ENCODE results near the gene AKAP8L.
"Not testable (repeated sequence)": the region's sequence is repeated elsewhere in the genome, so short reads cannot be mapped to it uniquely, and the experiment has no call there.

The AKAP8L gene

DNA sequence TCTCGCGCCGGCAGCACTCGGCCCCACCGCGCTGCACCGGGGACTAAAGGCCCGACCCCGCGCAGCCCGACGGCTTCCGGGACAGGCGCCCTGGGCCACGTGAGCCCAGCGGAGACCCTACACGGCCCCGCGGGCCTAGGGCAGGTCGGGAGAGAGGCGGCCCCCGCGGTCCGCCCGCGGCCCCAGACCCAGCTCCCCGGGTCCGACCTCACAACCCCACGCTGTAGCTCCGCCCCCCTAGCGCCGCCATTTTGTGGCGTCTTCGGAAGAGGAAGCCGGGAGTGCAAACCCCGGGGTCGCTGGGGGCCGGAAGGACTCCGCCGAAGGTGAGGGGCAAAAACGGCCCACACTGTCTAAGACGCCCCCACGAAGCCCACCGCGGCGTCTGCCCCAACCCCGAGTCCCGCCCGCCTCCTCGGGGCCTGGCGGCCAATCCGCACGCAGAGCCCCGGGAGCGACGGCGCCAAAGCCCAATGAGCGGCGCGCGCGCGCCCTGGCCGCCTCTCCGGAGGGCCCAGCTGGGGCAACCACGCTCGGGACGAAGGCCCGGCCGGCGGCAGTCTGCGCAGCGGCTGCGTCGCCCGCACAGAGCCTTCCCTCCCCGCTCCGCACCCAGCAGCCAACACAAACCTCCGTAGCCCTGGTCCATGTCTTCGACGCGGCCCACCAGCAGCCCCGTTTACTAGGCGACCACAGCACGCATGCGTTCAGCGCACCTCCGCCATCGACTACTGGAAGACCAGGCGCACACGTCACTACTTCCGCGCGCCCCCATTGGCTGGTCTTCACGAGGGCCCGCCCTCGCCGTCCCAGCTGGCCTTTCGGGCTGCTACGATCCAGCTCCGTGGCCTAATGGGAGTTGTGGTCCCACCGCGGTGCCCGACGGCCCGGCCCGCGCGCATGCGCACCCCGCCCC, 39.4 kb downstream of the AKAP8L start, which contains the start of gene AKAP8:
Gene AKAP8, minus strand, starts transcription at position 705 of the 916 bp plus-strand sequence. Its CDS starts 56 bp downstream, at position 649.
- peak; percentile 98 for DNase-seq (ENCODE audit: low spot score)

DNA sequence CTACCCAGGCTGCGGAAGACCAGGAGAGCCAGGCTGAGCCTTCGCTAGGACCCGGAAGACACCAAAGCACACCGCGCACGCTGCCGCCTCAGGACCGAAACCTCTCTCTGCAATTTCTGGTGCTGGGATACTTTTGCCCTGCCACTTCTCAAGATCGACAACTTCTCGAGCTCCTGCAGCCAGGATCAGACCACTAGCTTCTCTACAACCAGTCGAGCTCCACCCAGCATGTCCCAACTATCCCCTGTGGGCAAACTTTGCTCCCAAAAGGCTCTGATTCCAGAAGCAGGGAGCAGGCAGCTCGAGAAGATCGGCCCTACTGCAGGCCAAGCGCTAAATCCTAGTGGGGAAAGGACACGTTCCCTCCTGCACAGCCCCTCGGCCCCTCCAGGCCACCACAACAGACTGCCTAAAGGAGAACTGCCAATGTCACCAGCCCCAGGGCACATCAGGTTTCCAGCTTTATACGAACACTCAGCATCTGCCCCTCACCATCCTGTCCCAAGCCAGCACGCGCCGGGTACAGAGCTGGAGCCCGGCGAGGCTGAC, 40.2 kb downstream of the AKAP8L start:
- DNase-seq (ENCODE audit: low spot score) = peak; percentile 34

DNA sequence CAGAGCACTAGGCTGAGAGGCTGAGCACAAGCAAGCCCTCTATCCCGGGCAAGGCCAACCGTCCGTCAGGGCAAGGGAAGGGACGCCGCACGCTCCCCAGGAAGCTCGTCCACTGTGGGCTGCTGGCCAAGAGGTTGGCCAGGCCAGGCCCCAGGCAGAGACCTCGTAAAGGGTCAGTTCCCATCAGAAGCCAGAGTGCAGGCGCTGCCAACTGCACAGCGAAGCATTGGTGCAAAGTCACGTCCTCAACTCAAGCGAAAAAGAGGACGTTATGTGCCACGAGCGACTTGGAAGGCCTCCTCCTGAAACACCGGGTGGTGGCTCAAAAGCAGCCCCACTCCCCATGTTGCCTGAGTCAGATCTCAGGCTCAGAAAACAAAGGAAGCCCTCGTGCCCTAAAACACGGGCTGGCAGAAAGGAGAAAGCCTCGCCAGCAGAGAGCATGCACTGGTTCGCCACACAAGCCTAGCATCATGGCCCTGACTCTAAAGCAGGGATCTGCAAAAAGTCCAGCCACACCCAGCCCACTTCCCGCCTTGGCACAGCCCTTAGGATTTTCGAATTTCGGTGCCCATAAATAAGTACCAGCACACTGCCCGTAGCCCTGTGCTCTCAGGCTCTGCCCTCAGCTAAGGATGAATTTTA, 43.9 kb downstream of the AKAP8L start:
- DNase-seq (ENCODE audit: low spot score) = no peak

DNA sequence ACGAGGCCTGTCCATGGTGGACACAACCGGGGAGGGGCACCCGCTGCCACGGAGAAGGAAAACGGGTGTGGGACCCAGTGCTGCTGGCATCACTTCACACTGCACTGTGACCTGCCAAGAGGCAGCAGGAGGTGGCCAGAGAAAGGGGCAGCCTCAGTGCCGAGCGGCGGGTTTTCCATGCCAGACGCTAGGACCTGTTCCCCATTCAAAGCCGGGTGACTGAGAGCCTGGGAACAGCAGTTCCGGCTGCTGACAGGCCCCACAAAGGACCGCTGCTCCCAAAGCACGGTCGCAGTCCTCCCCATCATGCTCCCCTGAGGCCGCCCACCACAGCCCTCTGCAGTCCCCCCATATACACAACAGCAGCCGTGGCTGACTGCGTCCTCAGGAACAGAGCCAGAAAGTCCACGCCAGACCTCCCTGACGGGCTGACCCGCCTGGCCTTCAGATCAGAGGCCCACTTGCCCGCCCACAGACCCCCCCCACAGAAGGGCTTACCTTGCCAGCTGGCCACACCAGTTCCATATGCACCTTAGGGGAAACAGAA, 44.6 kb downstream of the AKAP8L start:
- no peak for DNase-seq (ENCODE audit: low spot score)

- no peak for DNase-seq (ENCODE audit: low spot score)
Measured at GRCh38 chr19:15373644-15374043, 45.1 kb downstream of the AKAP8L start.

DNA sequence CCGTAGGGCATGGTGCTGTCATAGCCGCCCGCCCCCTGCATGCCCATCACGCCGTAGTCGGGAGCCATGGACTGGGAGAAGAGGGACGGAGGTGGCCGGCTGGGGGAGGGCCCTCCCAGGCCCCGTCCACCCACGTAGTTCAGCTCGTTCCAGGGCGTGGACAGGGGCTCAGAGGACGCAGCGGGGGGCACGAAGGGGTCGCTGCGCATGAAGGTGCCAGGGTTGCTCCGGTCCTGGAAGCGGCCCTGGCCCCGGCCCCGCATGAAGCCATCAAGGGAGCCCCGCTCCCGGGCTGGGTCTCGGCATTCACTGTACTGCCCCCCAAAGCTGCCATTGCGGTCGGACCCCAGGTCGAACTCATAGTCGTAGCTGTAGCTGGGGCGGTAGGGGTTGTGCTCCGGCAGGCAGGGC, 45.9 kb downstream of the AKAP8L start:
- no peak for DNase-seq (ENCODE audit: low spot score)

- DNase-seq (ENCODE audit: low spot score) = no peak
Measured at GRCh38 chr19:15372470-15372869, 46.3 kb downstream of the AKAP8L start.

GRCh38 chr19:15371786-15372380, 46.9 kb downstream of the AKAP8L start:
- DNase-seq (ENCODE audit: low spot score) = no peak

DNA sequence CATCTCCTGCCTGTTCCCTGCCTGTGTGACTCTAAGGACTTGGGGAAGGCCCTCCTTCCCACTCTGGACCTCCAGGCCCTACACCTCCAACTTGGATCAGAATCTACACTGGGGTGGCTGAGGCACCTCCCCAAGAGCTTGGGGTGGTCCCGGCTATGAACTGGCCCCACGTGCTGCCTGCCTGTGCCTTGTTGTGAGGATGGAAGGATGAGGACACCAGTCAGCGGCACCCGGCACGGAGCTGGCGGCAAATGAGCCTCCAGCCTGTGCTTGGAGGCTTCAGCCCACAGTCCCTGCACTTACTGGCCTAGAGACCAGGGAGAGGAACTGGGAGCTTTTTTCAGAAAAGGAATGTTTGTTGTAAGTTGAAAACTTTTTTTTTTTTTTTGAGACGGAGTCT, 47.7 kb downstream of the AKAP8L start:
- no peak for DNase-seq (ENCODE audit: low spot score)

DNA sequence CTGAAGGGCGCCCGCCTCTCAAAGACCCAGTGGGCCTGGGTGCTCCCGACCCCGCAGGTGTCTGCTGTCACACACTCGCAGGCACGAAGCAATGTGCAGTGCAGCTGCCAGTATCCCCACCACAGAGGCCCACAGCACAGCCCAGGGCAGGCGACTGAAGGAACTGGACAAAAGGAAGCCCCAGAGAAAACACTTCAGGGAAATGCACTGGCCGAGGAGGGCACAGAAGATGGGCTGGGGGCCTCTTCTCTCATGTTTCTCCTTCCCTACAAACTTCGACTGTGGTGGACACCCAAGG, 49.2 kb downstream of the AKAP8L start:
- no peak for DNase-seq (ENCODE audit: low spot score)

DNA sequence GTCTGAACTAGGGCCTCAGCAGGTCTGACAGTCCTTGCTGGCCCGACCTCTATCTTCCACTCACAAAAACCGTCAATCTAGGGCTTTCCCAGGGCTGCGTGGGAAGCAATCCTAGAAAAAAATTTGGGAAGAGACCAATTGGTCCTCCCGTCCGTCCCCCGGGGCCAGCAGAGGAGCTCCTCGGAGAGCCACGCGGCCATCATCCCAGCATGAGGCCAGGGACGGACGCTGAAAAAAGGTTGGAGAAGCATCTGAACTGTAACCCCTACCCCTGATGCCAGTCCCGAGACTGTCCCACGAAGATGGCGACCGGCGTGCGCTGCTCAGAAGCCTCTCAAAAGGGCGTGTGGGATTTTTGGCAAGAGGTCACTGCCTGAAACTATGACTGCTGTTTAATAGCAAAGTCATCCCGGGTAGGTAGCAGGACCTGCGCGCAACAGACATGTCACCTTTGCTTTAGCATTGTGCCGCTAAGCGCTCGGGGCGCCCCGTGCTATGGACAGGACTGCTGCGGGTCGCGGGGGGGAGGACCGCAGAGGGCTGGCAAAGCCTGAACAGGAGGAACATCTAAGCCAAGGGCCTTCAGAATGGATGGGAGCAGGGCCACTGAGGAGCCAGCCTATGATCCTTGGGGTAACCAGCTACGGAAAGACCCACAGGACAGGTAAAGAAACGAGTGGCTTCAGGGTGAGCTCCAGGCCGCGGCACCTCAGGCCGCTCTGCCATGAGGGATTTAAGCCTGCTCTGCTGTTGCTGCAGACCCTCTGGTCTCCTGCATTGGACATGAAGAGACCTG, 49.8 kb downstream of the AKAP8L start:
- DNase-seq (ENCODE audit: low spot score) = no peak

- no peak for DNase-seq (ENCODE audit: low spot score)
Measured at GRCh38 chr19:15368051-15368632, 50.6 kb downstream of the AKAP8L start.

DNA sequence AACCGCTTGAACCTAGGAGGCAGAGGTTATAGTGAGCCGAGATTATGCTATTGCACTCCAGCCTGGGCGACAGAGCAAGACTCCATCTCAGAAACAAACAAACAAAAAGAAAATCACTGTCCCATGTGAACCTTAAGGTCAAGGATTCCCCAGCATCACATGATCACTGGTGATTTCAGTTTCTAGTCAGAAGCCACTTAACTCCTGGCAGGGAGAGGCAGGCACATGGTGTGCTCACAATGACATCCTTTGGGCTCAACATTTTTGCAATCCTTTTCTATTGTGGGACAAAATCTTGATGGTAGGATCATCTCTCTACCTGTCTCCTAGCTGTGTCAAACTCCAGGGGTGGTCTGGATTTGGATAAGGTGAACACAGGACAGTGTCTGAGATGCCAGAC, 51.3 kb downstream of the AKAP8L start:
- DNase-seq (ENCODE audit: low spot score) = no peak

GRCh38 chr19:15365264-15365663, 53.5 kb downstream of the AKAP8L start:
- DNase-seq (ENCODE audit: low spot score) = no peak

GRCh38 chr19:15363791-15364190, 55.0 kb downstream of the AKAP8L start:
- DNase-seq (ENCODE audit: low spot score) = not testable (repeated sequence)

DNA sequence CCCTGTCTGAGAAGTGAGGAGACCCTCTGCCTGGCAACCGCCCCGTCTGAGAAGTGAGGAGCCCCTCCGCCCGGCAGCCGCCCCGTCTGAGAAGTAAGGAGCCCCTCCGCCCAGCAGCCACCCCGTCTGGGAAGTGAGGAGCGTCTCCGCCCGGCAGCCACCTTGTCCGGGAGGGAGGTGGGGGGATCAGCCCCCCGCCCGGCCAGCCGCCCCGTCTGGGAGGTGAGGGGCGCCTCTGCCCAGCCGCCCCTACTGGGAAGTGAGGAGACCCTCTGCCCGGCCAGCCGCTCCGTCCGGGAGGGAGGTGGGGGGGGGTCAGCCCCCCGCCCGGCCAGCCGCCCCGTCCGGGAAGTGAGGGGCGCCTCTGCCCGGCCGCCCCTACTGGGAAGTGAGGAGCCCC, 55.7 kb downstream of the AKAP8L start:
- not testable (repeated sequence) for DNase-seq (ENCODE audit: low spot score)

GRCh38 chr19:15360015-15360414, 58.8 kb downstream of the AKAP8L start:
- DNase-seq (ENCODE audit: low spot score) = not testable (repeated sequence)

GRCh38 chr19:15358918-15359317, 59.9 kb downstream of the AKAP8L start:
- DNase-seq (ENCODE audit: low spot score) = no peak

GRCh38 chr19:15357906-15358305, 60.9 kb downstream of the AKAP8L start:
- no peak for DNase-seq (ENCODE audit: low spot score)

DNA sequence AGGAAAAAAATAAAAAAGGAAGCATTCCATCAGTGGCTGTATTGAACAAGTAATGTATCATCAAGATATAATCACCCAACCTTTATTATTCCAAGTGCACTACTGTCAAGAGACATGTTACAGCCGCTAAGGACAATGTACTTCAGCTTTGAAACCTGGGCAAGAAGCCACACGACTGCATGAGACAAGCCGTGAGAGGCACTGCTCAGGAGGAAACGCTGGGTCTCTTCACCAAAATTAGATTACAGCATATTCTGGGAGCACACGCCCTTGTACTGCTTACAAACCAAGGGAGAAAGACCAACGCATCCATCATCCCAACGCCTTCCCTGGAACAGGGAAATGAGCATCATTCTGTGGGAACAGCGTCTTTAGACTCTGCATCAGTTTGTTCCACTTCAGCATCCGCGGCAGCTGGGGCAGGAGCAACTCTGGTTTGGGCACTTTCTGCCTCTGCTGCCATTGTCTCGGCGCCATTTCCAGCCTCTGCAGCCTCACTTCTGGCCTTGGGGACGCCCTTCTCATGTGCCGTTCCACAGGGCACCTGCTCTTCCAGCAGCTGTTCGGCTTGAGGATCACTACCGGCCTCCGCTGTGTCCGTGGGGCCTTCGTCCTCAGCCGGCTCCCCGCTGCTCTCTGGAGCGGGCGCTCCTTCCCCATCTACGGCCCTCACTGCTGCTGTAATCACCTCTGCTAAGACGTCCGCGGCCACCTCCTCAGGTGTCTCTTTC, 64.1 kb downstream of the AKAP8L start:
- DNase-seq (ENCODE audit: low spot score) = no peak

DNA sequence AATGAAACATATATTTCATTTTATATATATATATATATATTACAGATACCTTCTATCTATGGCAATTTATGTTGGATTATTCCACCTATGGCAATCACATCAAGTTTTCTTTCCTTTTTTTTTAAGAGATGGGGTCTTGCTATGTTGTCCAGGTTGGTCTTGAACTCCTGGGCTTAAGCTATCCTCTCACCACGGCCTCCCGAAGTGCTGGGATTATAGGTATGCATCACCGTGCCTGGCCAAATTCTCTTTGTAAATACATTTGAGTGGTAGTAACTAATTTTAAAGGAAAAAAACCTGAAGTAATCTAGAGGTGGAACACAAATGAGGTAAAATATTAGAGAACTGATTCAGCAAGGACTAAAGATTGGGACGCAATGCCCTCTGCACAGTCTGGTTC, 64.9 kb downstream of the AKAP8L start:
- DNase-seq (ENCODE audit: low spot score) = no peak
